SK-N-SH treated with all-trans-retinoic acid at 6 μM for 48 hours (cell line): ENCODE measurements around the gene NXPH1.

Source experiments
- CSDC2 ChIP-seq: fragments of 250-450 bp; sonication (Bioruptor Pico); IDR thresholded peaks from 2 replicates; pipeline ENCODE4 v1.5.0; 2020; ENCODE audit warnings: mild to moderate bottlenecking, moderate library complexity
- TOX ChIP-seq: fragments of 250-450 bp; sonication (Bioruptor Pico); IDR thresholded peaks from 2 replicates; pipeline ENCODE4 v1.8.0; 2021; ENCODE audit warnings: mild to moderate bottlenecking, moderate library complexity, borderline replicate concordance
- ZFP30 ChIP-seq: fragments of 450-650 bp; formaldehyde crosslinking; IDR thresholded peaks from 2 replicates; pipeline ENCODE4 v1.5.0; 2022; ENCODE audit warnings: mild to moderate bottlenecking, moderate library complexity
- ZNF8 ChIP-seq: fragments of 450-650 bp; formaldehyde crosslinking; IDR thresholded peaks from 2 replicates; pipeline ENCODE4 v1.5.0; 2020; ENCODE audit warnings: mild to moderate bottlenecking, moderate library complexity
- TF ChIP-seq, protein P1 (sequence below): fragments of 250-450 bp; sonication (Bioruptor Pico); IDR thresholded peaks from 2 replicates; pipeline ENCODE4 v1.8.0; 2020; ENCODE audit warnings: mild to moderate bottlenecking, moderate library complexity, borderline replicate concordance
- TF ChIP-seq, protein P2 (sequence below): fragments of 250-450 bp; sonication (Bioruptor Pico); IDR thresholded peaks from 2 replicates; pipeline ENCODE4 v1.5.1; 2020; ENCODE audit warnings: low read depth, mild to moderate bottlenecking, moderate library complexity

DNA sequence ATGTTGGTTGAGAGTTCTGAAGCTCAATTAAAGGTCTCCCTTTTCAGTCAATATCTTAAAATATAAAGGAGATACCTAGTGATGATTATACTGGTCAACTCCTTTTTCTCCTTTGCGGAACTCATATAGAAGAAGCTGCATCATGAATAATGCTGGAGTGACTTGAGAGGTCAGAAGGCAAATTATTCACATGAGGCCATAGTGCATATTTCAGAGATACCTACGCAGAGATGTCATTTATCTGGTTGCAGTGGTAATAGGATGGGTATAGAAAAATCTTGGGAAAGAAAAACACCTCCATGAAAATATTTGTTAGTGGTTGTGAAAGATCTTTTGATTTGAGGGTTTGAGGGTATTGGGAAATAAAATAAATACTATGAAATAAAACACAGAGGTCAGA is 47.7 kb downstream of the NXPH1 start:
- TF ChIP-seq, protein P1, sequence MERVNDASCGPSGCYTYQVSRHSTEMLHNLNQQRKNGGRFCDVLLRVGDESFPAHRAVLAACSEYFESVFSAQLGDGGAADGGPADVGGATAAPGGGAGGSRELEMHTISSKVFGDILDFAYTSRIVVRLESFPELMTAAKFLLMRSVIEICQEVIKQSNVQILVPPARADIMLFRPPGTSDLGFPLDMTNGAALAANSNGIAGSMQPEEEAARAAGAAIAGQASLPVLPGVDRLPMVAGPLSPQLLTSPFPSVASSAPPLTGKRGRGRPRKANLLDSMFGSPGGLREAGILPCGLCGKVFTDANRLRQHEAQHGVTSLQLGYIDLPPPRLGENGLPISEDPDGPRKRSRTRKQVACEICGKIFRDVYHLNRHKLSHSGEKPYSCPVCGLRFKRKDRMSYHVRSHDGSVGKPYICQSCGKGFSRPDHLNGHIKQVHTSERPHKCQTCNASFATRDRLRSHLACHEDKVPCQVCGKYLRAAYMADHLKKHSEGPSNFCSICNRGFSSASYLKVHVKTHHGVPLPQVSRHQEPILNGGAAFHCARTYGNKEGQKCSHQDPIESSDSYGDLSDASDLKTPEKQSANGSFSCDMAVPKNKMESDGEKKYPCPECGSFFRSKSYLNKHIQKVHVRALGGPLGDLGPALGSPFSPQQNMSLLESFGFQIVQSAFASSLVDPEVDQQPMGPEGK: no peak
- TF ChIP-seq ZNF8 (CRISPR knock-in tag) (no peak), ZFP30 (CRISPR knock-in tag) (no peak), TOX (CRISPR knock-in tag) (no peak), CSDC2 (CRISPR knock-in tag) (no peak)
- TF ChIP-seq, protein P2, sequence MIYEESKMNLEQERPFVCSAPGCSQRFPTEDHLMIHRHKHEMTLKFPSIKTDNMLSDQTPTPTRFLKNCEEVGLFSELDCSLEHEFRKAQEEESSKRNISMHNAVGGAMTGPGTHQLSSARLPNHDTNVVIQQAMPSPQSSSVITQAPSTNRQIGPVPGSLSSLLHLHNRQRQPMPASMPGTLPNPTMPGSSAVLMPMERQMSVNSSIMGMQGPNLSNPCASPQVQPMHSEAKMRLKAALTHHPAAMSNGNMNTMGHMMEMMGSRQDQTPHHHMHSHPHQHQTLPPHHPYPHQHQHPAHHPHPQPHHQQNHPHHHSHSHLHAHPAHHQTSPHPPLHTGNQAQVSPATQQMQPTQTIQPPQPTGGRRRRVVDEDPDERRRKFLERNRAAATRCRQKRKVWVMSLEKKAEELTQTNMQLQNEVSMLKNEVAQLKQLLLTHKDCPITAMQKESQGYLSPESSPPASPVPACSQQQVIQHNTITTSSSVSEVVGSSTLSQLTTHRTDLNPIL: no peak
